Breast epithelium (tissue), 4 donors: ENCODE measurements around the gene THOP1. TPM values are rescaled to one million over a fixed set of nuclear protein-coding genes. Genes with fewer than 3 reads are reported as not detected.
A peak's percentile ranks its signal among the peaks of the same experiment; 100 is the strongest.

Experiments
- DNase-seq, 2 donors: peaks; one replicate each; pipeline ENCODE4 v3.0.0-alpha.2; 2019; ENCODE audit warnings: low spot score in 2 of 2
- H3K27ac ChIP-seq, 2 donors: fragments of 200-600 bp; sonication (generic) in 1 of 2; one replicate each; pipeline ENCODE4 v1.5.1; 2016 to 2019; ENCODE audit warnings: mild to moderate bottlenecking in 1 of 2
- H3K27me3 ChIP-seq, 2 donors: fragments of 200-600 bp; sonication (generic) in 1 of 2; one replicate each; pipeline versions ENCODE4 v1.5.1 to v1.6.0; 2017 to 2019; ENCODE audit warnings: control low read depth in 1 of 2, mild to moderate bottlenecking in 1 of 2
- H3K36me3 ChIP-seq: fragments of 200-600 bp; one replicate; pipeline ENCODE4 v1.5.1; 2019
- H3K4me1 ChIP-seq, 2 donors: fragments of 200-600 bp; sonication (generic); one replicate each; pipeline ENCODE4 v1.5.1; 2016 to 2019; ENCODE audit warnings: control low read depth in 1 of 2
- H3K4me3 ChIP-seq, 3 donors: fragments of 200-600 bp; sonication (generic); 1 replicate in 2 of 3; 2 replicates in 1 of 3; pipeline ENCODE4 v1.5.1; 2016 to 2019; ENCODE audit warnings: mild to moderate bottlenecking in 3 of 3, moderate library complexity in 2 of 3
- H3K9me3 ChIP-seq, 2 donors: fragments of 200-600 bp; sonication (generic) in 1 of 2; one replicate each; pipeline ENCODE4 v1.5.1; 2016 to 2019; ENCODE audit warnings: control low read depth in 1 of 2
- CTCF ChIP-seq, 3 donors: fragments of 450-650 bp; IDR thresholded peaks; one replicate each; pipeline ENCODE4 v1.5.1; 2016 to 2017; ENCODE audit warnings: antibody characterized with exemption in 3 of 3, mild to moderate bottlenecking in 3 of 3, moderate library complexity in 3 of 3
- POLR2A ChIP-seq: fragments of 450-650 bp; IDR thresholded peaks from one replicate; pipeline ENCODE4 v1.6.1; 2016; ENCODE audit warnings: antibody characterized with exemption, mild to moderate bottlenecking, moderate library complexity
- POLR2AphosphoS5 ChIP-seq, 3 donors: sonication (generic); formaldehyde crosslinking; IDR thresholded peaks; one replicate each; pipeline ENCODE4 v1.6.1; 2017; ENCODE audit warnings: antibody characterized with exemption in 3 of 3
- intact Hi-C: fragments of 100-400 bp; cut with DNase I; formaldehyde crosslinking; loops from one replicate; pipeline ENCODE4 v1.15.1; 2023; ENCODE audit warnings: low total_unique reads
- total RNA-seq, 3 donors: library from RNA; depleted of rRNA; stranded (reverse); fragments of >200 nt; gene quantifications; one replicate each; pipeline ENCODE4 v1.1.0, GENCODE V29; 2016

THOP1 gene
- total RNA-seq, 3 donors from 2014 or later = 26.2 to 40.0 (median 39.1) TPM

- intact Hi-C loops = no loop called here
- H3K36me3 ChIP-seq = no peaks in the 10 kb centered on the region
- TF ChIP-seq CTCF (IDR thresholded peaks at IDR 0.05) = peak; percentile 60 to 75 (median 61)
- no peak for TF ChIP-seq POLR2A
- TF ChIP-seq POLR2AphosphoS5 (IDR thresholded peaks at IDR 0.05) = peak; percentile 73 to 82 (median 81)
These were observed 55.8 kb downstream of the THOP1 start, which contains the start of gene ZNF555 for GRCh38 chr19:2840794-2841791. Gene ZNF555 (plus strand): TSS chr19:2841475. CDS start chr19:2841573, 98 bp downstream.

GRCh38 chr19:2841855-2842574 is 56.7 kb downstream of the THOP1 start:
- H3K4me1 ChIP-seq = no peaks in the 10 kb centered on the region
- peak overlapping the region; percentile 63 to 99 (median 99) for H3K4me3 ChIP-seq
- DNase-seq = no peak
- no peaks in the 10 kb centered on the region for H3K36me3 ChIP-seq
- no peaks in the 10 kb centered on the region for H3K27me3 ChIP-seq
- no peak for TF ChIP-seq CTCF (IDR thresholded peaks at IDR 0.05)
- no peak for TF ChIP-seq POLR2A
- no peak for TF ChIP-seq POLR2AphosphoS5 (IDR thresholded peaks at IDR 0.05)
- intact Hi-C loops = no loop called here
- H3K9me3 ChIP-seq = peaks cover 3 to 12% of the 10 kb centered on the region in 2 donors
- H3K27ac ChIP-seq = peak overlapping the region; percentile 94 to 96

More at GRCh38 chr19:2840794-2841791, 55.8 kb downstream of the THOP1 start, which contains the start of gene ZNF555:
- DNase-seq = peak; percentile 100
- Histone ChIP-seq H3K27ac (peak within 1 kb of the TSS; percentile 94 to 96), H3K4me3 (peak within 1 kb of the TSS; percentile 63 to 99 (median 99)), H3K4me1 (no peaks in the 10 kb centered on the region), H3K27me3 (no peaks in the 10 kb centered on the region), H3K9me3 (peaks cover 8 to 19% of the 10 kb centered on the region in 2 donors)

GRCh38 chr19:2845107-2845506 is 59.8 kb downstream of the THOP1 start:
- Histone ChIP-seq H3K27ac (no peak overlapping the region), H3K4me3 (no peak overlapping the region), H3K36me3 (no peaks in the 10 kb centered on the region), H3K27me3 (no peaks in the 10 kb centered on the region), H3K4me1 (no peaks in the 10 kb centered on the region), H3K9me3 (peaks cover 24 to 31% of the 10 kb centered on the region in 2 donors)
- intact Hi-C loops = no loop called here
- no peak for DNase-seq
- no peak for TF ChIP-seq POLR2A
- no peak for TF ChIP-seq POLR2AphosphoS5 (IDR thresholded peaks at IDR 0.05)
- no peak for TF ChIP-seq CTCF (IDR thresholded peaks at IDR 0.05)

GRCh38 chr19:2846180-2846894 is 61.0 kb downstream of the THOP1 start:
- H3K9me3 ChIP-seq = peaks cover 34 to 43% of the 10 kb centered on the region in 2 donors
- H3K27ac ChIP-seq = no peak overlapping the region
- H3K36me3 ChIP-seq = peaks cover 2% of the 10 kb centered on the region
- intact Hi-C loops = no loop called here
- TF ChIP-seq POLR2A = no peak
- TF ChIP-seq CTCF (IDR thresholded peaks at IDR 0.05) = no peak
- TF ChIP-seq POLR2AphosphoS5 (IDR thresholded peaks at IDR 0.05) = no peak
- no peak for DNase-seq
- no peaks in the 10 kb centered on the region for H3K4me1 ChIP-seq
- H3K27me3 ChIP-seq = no peaks in the 10 kb centered on the region
- H3K4me3 ChIP-seq = no peak overlapping the region
